Right renal pelvis (tissue), 4 donors: ENCODE measurements around the gene OR8H2. TPM values are rescaled to one million over a fixed set of nuclear protein-coding genes. Genes with fewer than 3 reads are reported as not detected.
"Not testable (repeated sequence)": the region's sequence is repeated elsewhere in the genome, so short reads cannot be mapped to it uniquely, and the experiment has no call there.

Experiments used
- DNase-seq, 4 donors: peaks; one replicate each; pipeline ENCODE4 v3.0.0-alpha.2; 2013; ENCODE audit warnings: low read depth in 4 of 4, low spot score in 3 of 4, missing footprints in 1 of 4
- polyA plus RNA-seq, 4 donors: library from polyadenylated mRNA; unstranded; fragments of 120-200 nt; gene quantifications; one replicate each; pipeline ENCODE4 v1.2.1, GENCODE V29; 2013; ENCODE audit not compliant: insufficient read length in 4 of 4

The OR8H2 gene
- polyA plus RNA-seq: not detected

GRCh38 chr11:56103210-56103737 lies at the start of gene OR8H2:
Gene OR8H2, plus strand, starts transcription at chr11:56103687. Its CDS starts 1,356 bp downstream, at chr11:56105043.
- DNase-seq: no peak

GRCh38 chr11:56056366-56056765 lies 47.1 kb upstream of the OR8H2 start:
- not testable (repeated sequence) for DNase-seq

- DNase-seq: not testable (repeated sequence)
These were observed 45.7 kb upstream of the OR8H2 start for GRCh38 chr11:56057661-56058237.

- not testable (repeated sequence) for DNase-seq
These were observed 45.2 kb upstream of the OR8H2 start for GRCh38 chr11:56058260-56058780.

GRCh38 chr11:56066980-56067379 lies 36.5 kb upstream of the OR8H2 start:
- no peak for DNase-seq

- no peak for DNase-seq
These were observed 13.8 kb upstream of the OR8H2 start for GRCh38 chr11:56089697-56090096.

- no peak for DNase-seq
These were observed 10.5 kb upstream of the OR8H2 start, which contains the start of gene OR8I2 for GRCh38 chr11:56093008-56093407. Gene OR8I2, plus strand, starts transcription at chr11:56093308. Its CDS starts 0 bp downstream, at chr11:56093308.

- DNase-seq: no peak
These were observed 18.6 kb downstream of the OR8H2 start, which contains the start of gene OR8H3 for GRCh38 chr11:56122073-56122472. Gene OR8H3, plus strand, starts transcription at chr11:56122373. Its CDS starts 0 bp downstream, at chr11:56122373.

GRCh38 chr11:56140151-56140661 lies 36.7 kb downstream of the OR8H2 start, which contains the start of gene OR8J3:
Gene OR8J3, minus strand, starts transcription at chr11:56140201. Its CDS starts 2,483 bp downstream, at chr11:56137718.
- DNase-seq: no peak

GRCh38 chr11:56143681-56144080 lies 40.2 kb downstream of the OR8H2 start:
- DNase-seq: not testable (repeated sequence)

GRCh38 chr11:56151376-56151775 lies 47.9 kb downstream of the OR8H2 start:
- DNase-seq: no peak

- no peak for DNase-seq
These were observed 48.8 kb downstream of the OR8H2 start for GRCh38 chr11:56152333-56152732.

Other genes with a start within 250 kb of the OR8H2 start
- gene TRIM51, start 220.4 kb upstream of the OR8H2 start, polyA plus RNA-seq: not detected
- not detected for gene OR5W2, start 189.1 kb upstream of the OR8H2 start, polyA plus RNA-seq
- not detected for gene OR5I1, start 167.3 kb upstream of the OR8H2 start, polyA plus RNA-seq
- gene OR10AG1, start 133.7 kb upstream of the OR8H2 start, polyA plus RNA-seq: not detected
- gene OR5F1, start 109.1 kb upstream of the OR8H2 start, polyA plus RNA-seq: not detected
- under 1 TPM in 1 of 4 donors, not detected in 3; 0.03 TPM for gene OR5AS1, start 76.0 kb upstream of the OR8H2 start, polyA plus RNA-seq
- not detected for gene OR8I2, start 10.4 kb upstream of the OR8H2 start, polyA plus RNA-seq
- gene OR8H3, start 18.7 kb downstream of the OR8H2 start, polyA plus RNA-seq: not detected
- not detected for gene OR8J3, start 36.5 kb downstream of the OR8H2 start, polyA plus RNA-seq
- gene OR8K5, start 56.6 kb downstream of the OR8H2 start, polyA plus RNA-seq: not detected
- not detected for gene OR5J2, start 72.9 kb downstream of the OR8H2 start, polyA plus RNA-seq
- not detected for gene OR5T2, start 130.6 kb downstream of the OR8H2 start, polyA plus RNA-seq
- gene OR5T3, start 148.6 kb downstream of the OR8H2 start, polyA plus RNA-seq: not detected
- gene OR5T1, start 170.5 kb downstream of the OR8H2 start, polyA plus RNA-seq: not detected
- under 1 TPM in 1 of 4 donors, not detected in 3; 0.01 TPM for gene OR8H1, start 188.6 kb downstream of the OR8H2 start, polyA plus RNA-seq
- not detected for gene OR8K3, start 211.5 kb downstream of the OR8H2 start, polyA plus RNA-seq
- under 1 TPM in 1 of 4 donors, not detected in 3; 0.05 TPM for gene OR8K1, start 242.4 kb downstream of the OR8H2 start, polyA plus RNA-seq